HG02970 (cell line): ENCODE measurements around the gene OR2AT4.

Source experiments
- ATAC-seq: cut with Tn5 transposase; IDR thresholded peaks from one replicate; pipeline ENCODE4 v1.9.1; 2021; ENCODE audit warnings: mild to moderate bottlenecking, moderate library complexity, moderate number of reproducible peaks; ENCODE audit not compliant: unreplicated experiment, low FRiP score

OR2AT4 gene

GRCh38 chr11:75035256-75035655 is 61.4 kb downstream of the OR2AT4 start:
- ATAC-seq, result no peak

- no peak for ATAC-seq
Observed at GRCh38 chr11:75033916-75034315, 62.8 kb downstream of the OR2AT4 start.

GRCh38 chr11:75032550-75032935 is 64.1 kb downstream of the OR2AT4 start:
- no peak for ATAC-seq

GRCh38 chr11:75031771-75032549 is 64.7 kb downstream of the OR2AT4 start:
- no peak for ATAC-seq
